Smooth muscle cell of the brain vasculature (primary cell): ENCODE data around the gene GRIK2.

Experiments
- DNase-seq: peaks from one replicate; pipeline ENCODE4 v3.0.0-alpha.2; 2012; ENCODE audit warnings: low read depth, low spot score

GRIK2 gene

GRCh38 chr6:101400326-101401135 lies 7.0 kb downstream of the GRIK2 start:
- no peak for DNase-seq

- DNase-seq: no peak
Observed at GRCh38 chr6:101401171-101401570, 7.7 kb downstream of the GRIK2 start.

- DNase-seq: no peak
Observed at GRCh38 chr6:101401792-101402621, 8.5 kb downstream of the GRIK2 start.

- no peak for DNase-seq
Observed at GRCh38 chr6:101402622-101403031, 9.1 kb downstream of the GRIK2 start.

- DNase-seq: no peak
Observed at GRCh38 chr6:101403216-101403945, 9.9 kb downstream of the GRIK2 start.

GRCh38 chr6:101404775-101405174 lies 11.3 kb downstream of the GRIK2 start:
- DNase-seq: no peak

GRCh38 chr6:101413773-101414172 lies 20.3 kb downstream of the GRIK2 start:
- no peak for DNase-seq

GRCh38 chr6:101417900-101418299 lies 24.4 kb downstream of the GRIK2 start:
- no peak for DNase-seq

- no peak for DNase-seq
Observed at GRCh38 chr6:101422251-101422650, 28.7 kb downstream of the GRIK2 start.

- no peak for DNase-seq
Observed at GRCh38 chr6:101422811-101423210, 29.3 kb downstream of the GRIK2 start.

GRCh38 chr6:101429270-101429669 lies 35.8 kb downstream of the GRIK2 start:
- no peak for DNase-seq

GRCh38 chr6:101429845-101430244 lies 36.3 kb downstream of the GRIK2 start:
- DNase-seq: no peak

- no peak for DNase-seq
Observed at GRCh38 chr6:101433141-101433540, 39.6 kb downstream of the GRIK2 start.

GRCh38 chr6:101434601-101435000 lies 41.1 kb downstream of the GRIK2 start:
- no peak for DNase-seq

GRCh38 chr6:101435038-101435437 lies 41.5 kb downstream of the GRIK2 start:
- DNase-seq: no peak

- no peak for DNase-seq
Observed at GRCh38 chr6:101439790-101440189, 46.3 kb downstream of the GRIK2 start.

- DNase-seq: no peak
Observed at GRCh38 chr6:101443315-101443714, 49.8 kb downstream of the GRIK2 start.

GRCh38 chr6:101444717-101445116 lies 51.2 kb downstream of the GRIK2 start:
- no peak for DNase-seq

GRCh38 chr6:101445527-101445926 lies 52.0 kb downstream of the GRIK2 start:
- no peak for DNase-seq

- no peak for DNase-seq
Observed at GRCh38 chr6:101450901-101451300, 57.4 kb downstream of the GRIK2 start.

GRCh38 chr6:101451981-101452380 lies 58.5 kb downstream of the GRIK2 start:
- DNase-seq: no peak

GRCh38 chr6:101453221-101453620 lies 59.7 kb downstream of the GRIK2 start:
- DNase-seq: no peak
